ENCODE data around the gene ITIH3.

Gene ITIH3

GRCh38 chr3:52793702-52794611 lies 639 bp upstream of the ITIH3 start:
- DNase-seq, result no peak

GRCh38 chr3:52795298-52795900 lies 803 bp downstream of the ITIH3 start:
- DNase-seq, result no peak

GRCh38 chr3:52796411-52796810 lies 1.8 kb downstream of the ITIH3 start:
- DNase-seq, result no peak

GRCh38 chr3:52798376-52798977 lies 3.9 kb downstream of the ITIH3 start:
- no peak for DNase-seq

- DNase-seq, result no peak
These were observed 4.4 kb downstream of the ITIH3 start for GRCh38 chr3:52798978-52799476.

GRCh38 chr3:52800079-52800478 lies 5.5 kb downstream of the ITIH3 start:
- DNase-seq, result no peak

- no peak for DNase-seq
These were observed 7.2 kb downstream of the ITIH3 start for GRCh38 chr3:52801839-52802238.

- DNase-seq, result no peak
These were observed 10.9 kb downstream of the ITIH3 start for GRCh38 chr3:52805270-52806039.

- no peak for DNase-seq
These were observed 14.6 kb downstream of the ITIH3 start for GRCh38 chr3:52809149-52809548.

- no peak for DNase-seq
These were observed 15.2 kb downstream of the ITIH3 start for GRCh38 chr3:52809662-52810377.

- no peak for DNase-seq
These were observed 16.3 kb downstream of the ITIH3 start for GRCh38 chr3:52810923-52811322.

- no peak for DNase-seq
These were observed 16.9 kb downstream of the ITIH3 start for GRCh38 chr3:52811452-52812011.

GRCh38 chr3:52813810-52814209 lies 19.2 kb downstream of the ITIH3 start:
- DNase-seq, result no peak

- DNase-seq, result no peak
These were observed 21.6 kb downstream of the ITIH3 start for GRCh38 chr3:52816199-52816598.

- no peak for DNase-seq
These were observed 22.1 kb downstream of the ITIH3 start for GRCh38 chr3:52816654-52817053.

- no peak for DNase-seq
These were observed 22.6 kb downstream of the ITIH3 start for GRCh38 chr3:52817221-52817620.

GRCh38 chr3:52817860-52818259 lies 23.3 kb downstream of the ITIH3 start:
- DNase-seq, result no peak

- no peak for DNase-seq
These were observed 25.3 kb downstream of the ITIH3 start for GRCh38 chr3:52819936-52820335.

GRCh38 chr3:52820736-52821135 lies 26.1 kb downstream of the ITIH3 start:
- no peak for DNase-seq

- no peak for DNase-seq
These were observed 27.8 kb downstream of the ITIH3 start for GRCh38 chr3:52822363-52822762.

- no peak for DNase-seq
These were observed 29.4 kb downstream of the ITIH3 start for GRCh38 chr3:52824037-52824436.

- DNase-seq, result no peak
These were observed 32.8 kb downstream of the ITIH3 start for GRCh38 chr3:52827441-52827840.
